ENCODE data around the gene PIEZO1.

GRCh38 chr16:88665570-88665969 is 119.5 kb downstream of the PIEZO1 start:
- TF ChIP-seq, protein P1, sequence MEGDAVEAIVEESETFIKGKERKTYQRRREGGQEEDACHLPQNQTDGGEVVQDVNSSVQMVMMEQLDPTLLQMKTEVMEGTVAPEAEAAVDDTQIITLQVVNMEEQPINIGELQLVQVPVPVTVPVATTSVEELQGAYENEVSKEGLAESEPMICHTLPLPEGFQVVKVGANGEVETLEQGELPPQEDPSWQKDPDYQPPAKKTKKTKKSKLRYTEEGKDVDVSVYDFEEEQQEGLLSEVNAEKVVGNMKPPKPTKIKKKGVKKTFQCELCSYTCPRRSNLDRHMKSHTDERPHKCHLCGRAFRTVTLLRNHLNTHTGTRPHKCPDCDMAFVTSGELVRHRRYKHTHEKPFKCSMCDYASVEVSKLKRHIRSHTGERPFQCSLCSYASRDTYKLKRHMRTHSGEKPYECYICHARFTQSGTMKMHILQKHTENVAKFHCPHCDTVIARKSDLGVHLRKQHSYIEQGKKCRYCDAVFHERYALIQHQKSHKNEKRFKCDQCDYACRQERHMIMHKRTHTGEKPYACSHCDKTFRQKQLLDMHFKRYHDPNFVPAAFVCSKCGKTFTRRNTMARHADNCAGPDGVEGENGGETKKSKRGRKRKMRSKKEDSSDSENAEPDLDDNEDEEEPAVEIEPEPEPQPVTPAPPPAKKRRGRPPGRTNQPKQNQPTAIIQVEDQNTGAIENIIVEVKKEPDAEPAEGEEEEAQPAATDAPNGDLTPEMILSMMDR (IDR thresholded peaks at IDR 0.05), result no peak
- no peak for TF ChIP-seq POLR2A (IDR thresholded peaks at IDR 0.05)
